Measurements from ENCODE around the gene KIF18B.

- no peak for TF ChIP-seq TAF1 (IDR thresholded peaks at IDR 0.05; ENCODE audit: borderline replicate concordance, insufficient read depth, low read length)
- TF ChIP-seq REST (IDR thresholded peaks at IDR 0.05; ENCODE audit: insufficient read depth in 1 of 2, low read depth in 2 of 2, low read length in 2 of 2) = no peak
- TF ChIP-seq SIN3A (IDR thresholded peaks at IDR 0.05; ENCODE audit: borderline replicate concordance, insufficient read depth, low read length) = no peak
Measured at GRCh38 chr17:44884941-44885340, 62.6 kb downstream of the KIF18B start.

Measured in PFSK-1 (cell line).